Measurements from ENCODE around the gene TATDN3.

DNA sequence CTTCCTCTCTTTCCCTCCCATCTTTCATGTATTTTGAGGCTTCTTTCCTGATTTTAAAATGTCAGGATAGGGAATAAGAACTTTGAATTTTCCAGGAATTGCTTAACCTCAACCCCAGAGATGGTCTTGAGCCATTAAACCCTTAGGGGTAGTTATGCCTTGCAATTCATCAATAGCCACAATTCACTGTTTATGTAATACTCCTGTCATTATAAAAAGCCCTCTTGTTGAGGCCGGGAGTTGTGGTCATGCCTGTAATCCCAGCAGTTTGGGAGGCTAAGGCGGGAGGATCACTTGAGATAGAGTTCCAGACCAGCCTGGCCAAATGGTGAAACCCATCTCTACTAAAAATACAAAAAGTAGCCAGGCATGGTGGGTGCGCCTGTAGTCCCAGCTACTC lies 31.3 kb downstream of the TATDN3 start:
- no peak for TF ChIP-seq POLR2A (IDR thresholded peaks at IDR 0.05; ENCODE audit: extremely low read depth, insufficient read length)
- TF ChIP-seq, protein P1, sequence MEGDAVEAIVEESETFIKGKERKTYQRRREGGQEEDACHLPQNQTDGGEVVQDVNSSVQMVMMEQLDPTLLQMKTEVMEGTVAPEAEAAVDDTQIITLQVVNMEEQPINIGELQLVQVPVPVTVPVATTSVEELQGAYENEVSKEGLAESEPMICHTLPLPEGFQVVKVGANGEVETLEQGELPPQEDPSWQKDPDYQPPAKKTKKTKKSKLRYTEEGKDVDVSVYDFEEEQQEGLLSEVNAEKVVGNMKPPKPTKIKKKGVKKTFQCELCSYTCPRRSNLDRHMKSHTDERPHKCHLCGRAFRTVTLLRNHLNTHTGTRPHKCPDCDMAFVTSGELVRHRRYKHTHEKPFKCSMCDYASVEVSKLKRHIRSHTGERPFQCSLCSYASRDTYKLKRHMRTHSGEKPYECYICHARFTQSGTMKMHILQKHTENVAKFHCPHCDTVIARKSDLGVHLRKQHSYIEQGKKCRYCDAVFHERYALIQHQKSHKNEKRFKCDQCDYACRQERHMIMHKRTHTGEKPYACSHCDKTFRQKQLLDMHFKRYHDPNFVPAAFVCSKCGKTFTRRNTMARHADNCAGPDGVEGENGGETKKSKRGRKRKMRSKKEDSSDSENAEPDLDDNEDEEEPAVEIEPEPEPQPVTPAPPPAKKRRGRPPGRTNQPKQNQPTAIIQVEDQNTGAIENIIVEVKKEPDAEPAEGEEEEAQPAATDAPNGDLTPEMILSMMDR (IDR thresholded peaks at IDR 0.05; ENCODE audit: low read depth, low read length), result no peak

Data from NB4 (cell line).